Lung microvascular endothelial cell (primary cell): ENCODE results near the gene ELK3. TPM values are rescaled to one million over a fixed set of nuclear protein-coding genes. Genes with fewer than 3 reads are reported as not detected.

Experiments used
- DNase-seq, 2 donors: peaks; one replicate each; pipeline versions ENCODE4 v3.0.0 to v3.0.0-alpha.2; 2010; ENCODE audit warnings: low read depth in 2 of 2
- total RNA-seq: library from RNA; depleted of rRNA; stranded (reverse); fragments of >200 nt; gene quantifications from 2 replicates; pipeline ENCODE4 v1.2.1, GENCODE V29; 2014

Gene ELK3
- total RNA-seq, 1 donor from 2014 or later, result 47.2 TPM

- DNase-seq, result no peak
These were observed 40.7 kb downstream of the ELK3 start for GRCh38 chr12:96234591-96235483.

DNA sequence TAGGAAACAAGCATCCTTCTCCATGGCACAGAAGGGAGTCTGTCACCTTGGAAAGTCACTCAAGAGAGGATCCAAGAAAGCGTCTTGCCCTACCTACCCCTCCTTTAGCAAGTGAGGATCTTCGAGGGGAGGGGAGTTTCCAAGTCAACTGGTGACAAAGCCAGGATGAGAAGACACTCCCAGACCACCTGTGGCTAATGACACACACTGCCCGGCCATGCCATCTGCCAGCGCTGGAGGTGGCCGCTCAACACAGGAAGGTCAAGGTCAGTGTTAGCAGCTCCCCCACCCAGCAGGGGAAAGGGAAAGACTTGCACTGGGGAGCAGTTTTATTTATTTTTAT, 41.3 kb downstream of the ELK3 start:
- peak; percentile 53 to 61 for DNase-seq

DNA sequence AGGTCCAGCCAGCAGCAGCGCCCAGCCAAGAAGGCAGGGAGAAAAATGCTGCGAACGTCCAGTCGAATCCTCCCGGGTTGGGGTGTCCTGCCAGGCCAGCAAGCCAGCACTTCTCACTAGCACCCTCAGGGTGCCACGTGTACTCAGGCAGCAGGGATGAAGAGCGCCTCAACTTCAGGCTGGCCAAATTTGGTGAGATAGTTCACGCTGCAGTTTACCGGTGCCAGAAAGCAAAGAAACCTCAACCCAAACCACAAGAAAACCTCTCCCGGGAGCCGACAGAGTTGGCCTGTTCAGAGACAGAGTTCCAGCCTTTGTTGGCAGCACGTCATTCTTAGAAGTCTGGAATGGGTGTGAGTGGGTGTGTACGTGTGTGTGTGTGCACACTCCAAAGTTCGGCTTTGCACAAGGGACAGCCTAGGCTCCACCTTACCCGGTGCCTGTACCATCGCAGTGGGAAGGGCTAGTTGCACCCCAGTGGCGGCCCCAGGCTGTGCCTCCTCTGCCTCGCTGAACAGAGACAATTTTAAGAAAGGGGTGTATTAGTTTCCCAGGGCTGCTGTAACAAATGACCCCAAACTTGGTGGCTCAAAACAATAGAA, 42.1 kb downstream of the ELK3 start:
- DNase-seq, result no peak

DNA sequence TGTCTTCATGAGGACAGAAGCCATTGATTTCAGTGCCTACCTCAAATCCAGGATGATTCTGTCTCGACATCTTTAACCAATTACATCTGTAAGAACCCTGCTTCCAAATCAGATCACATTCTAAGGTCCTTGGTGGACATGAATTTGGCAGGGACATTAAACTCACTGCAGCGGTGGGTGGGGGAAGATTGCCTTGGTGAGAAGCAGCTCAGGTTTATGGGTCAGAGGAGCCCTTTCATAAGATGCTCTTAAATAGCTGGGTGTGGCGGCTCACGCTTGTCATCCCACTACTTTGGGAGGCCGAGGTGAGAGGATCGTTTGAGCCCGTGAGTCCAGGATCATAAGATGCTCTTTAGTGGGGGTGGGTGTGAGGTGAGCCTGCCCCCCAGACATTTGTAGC, 42.9 kb downstream of the ELK3 start:
- no peak for DNase-seq

- peak in 1 of 2 donors; percentile 99 for DNase-seq
These were observed 43.4 kb downstream of the ELK3 start for GRCh38 chr12:96237465-96238077.

GRCh38 chr12:96238336-96239047, 44.3 kb downstream of the ELK3 start:
- peak; percentile 61 to 63 for DNase-seq

- DNase-seq, result peak in 1 of 2 donors; percentile 16
These were observed 45.8 kb downstream of the ELK3 start for GRCh38 chr12:96239711-96240635.

DNA sequence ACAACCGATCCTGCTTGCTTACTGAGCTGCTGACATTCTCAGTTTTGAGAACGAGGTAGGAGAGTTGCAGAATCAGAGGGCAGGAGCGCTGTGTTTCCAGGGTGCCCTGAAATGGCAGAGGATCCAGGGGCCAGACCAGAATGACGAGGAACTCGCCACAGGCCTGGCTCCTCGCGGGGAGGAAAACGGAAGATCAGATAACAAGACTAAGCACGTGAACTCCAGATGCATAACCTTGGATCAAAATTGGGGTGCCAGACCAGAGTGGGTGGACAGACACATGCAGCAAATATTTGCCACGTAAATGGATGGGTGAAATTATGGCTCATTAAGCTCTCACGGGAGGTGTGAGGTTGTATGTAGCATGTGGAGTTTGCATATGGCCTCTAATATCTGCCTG, 46.5 kb downstream of the ELK3 start:
- DNase-seq, result no peak

DNA sequence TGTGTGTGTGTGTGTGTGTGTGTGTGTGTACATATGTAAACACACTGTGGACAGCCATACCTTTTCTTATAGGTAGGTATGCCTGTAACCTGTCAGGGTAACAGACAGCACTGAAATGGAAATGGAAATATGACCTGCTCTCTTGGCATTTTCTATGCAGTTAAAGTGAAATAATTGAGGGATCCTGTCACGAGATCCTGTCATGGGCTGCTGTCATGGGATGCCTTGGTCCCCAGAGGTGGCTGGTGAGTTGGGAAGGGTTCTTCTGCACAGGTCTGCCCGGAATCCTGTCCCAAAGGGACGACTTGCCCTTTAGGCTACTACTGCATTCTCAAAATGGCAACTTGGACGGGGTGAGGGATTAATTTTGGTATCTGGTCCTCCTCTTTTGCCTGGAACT, 47.3 kb downstream of the ELK3 start:
- no peak for DNase-seq

GRCh38 chr12:96241846-96242256, 47.7 kb downstream of the ELK3 start:
- DNase-seq, result peak; percentile 93 to 100

DNA sequence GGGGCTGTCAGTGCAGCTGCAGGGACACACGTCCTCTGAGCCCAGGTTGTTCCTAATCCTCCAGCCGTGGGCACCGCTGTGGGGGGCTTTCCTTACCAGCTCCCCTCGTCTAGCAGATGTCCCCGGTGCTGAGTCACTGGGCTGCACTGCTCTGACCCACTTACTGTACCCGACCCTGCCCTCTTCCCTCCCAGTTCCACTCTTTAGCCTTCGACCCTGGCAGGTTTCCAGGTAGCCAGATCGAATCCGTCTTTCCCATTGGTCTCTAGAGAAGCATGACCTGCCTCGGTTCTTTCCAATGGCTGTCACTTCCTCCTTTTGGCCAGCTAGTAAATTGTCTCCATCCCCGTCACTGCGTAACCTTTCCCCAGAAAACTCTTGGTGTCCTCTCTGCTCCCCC, 48.4 kb downstream of the ELK3 start:
- DNase-seq, result peak; percentile 66 to 80

- no peak for DNase-seq
These were observed 50.7 kb downstream of the ELK3 start for GRCh38 chr12:96244826-96245225.

DNA sequence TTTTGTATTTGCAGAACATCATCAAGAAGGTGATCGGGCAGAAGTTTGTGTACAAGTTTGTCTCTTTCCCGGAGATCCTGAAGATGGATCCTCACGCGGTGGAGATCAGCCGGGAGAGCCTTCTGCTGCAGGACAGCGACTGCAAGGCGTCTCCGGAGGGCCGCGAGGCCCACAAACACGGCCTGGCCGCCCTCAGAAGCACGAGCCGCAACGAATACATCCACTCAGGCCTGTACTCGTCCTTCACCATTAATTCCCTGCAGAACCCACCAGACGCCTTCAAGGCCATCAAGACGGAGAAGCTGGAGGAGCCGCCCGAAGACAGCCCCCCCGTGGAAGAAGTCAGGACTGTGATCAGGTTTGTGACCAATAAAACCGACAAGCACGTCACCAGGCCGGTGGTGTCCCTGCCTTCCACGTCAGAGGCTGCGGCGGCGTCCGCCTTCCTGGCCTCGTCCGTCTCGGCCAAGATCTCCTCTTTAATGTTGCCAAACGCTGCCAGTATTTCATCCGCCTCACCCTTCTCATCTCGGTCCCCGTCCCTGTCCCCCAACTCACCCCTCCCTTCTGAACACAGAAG, 52.8 kb downstream of the ELK3 start:
- DNase-seq, result no peak

- no peak for DNase-seq
These were observed 53.4 kb downstream of the ELK3 start for GRCh38 chr12:96247563-96247962.

DNA sequence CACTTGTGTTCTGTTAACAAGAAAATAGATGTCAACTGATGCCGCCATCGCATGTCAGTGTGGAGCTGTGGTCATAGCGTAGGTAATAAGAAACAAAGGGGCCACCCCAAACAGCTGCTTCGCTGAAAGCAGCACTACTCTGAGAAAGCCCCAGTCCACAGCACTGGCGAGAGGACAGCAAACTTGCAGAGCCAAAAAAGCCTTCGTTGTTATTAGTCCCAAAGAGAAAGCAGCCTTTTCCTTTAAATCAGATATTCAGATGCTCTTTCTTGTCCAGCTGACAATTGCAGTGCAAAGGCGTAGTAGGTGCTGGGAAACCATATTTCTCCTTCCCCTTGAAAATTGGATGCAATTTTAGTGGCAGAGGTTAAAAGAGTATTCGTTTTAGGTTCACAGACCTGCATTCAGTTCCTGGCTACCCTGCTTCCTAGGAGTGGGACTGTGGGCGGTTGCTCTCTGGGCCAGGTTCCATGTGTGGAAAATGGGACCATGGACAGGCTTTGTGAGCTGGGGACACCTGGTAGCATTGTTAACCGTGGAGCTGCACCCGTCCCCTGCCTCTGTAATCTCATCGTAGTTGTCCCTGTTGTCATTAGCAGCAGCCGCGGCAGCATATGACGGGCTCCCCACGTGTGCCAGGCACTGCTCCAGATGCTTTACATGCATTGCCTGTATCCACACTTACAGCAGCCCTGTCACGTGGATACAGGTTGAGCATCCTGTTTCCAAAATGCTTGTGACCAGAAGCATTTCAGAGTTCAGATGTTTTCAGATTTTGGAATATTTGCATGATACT, 54.2 kb downstream of the ELK3 start:
- peak in 1 of 2 donors; percentile 63 for DNase-seq

DNA sequence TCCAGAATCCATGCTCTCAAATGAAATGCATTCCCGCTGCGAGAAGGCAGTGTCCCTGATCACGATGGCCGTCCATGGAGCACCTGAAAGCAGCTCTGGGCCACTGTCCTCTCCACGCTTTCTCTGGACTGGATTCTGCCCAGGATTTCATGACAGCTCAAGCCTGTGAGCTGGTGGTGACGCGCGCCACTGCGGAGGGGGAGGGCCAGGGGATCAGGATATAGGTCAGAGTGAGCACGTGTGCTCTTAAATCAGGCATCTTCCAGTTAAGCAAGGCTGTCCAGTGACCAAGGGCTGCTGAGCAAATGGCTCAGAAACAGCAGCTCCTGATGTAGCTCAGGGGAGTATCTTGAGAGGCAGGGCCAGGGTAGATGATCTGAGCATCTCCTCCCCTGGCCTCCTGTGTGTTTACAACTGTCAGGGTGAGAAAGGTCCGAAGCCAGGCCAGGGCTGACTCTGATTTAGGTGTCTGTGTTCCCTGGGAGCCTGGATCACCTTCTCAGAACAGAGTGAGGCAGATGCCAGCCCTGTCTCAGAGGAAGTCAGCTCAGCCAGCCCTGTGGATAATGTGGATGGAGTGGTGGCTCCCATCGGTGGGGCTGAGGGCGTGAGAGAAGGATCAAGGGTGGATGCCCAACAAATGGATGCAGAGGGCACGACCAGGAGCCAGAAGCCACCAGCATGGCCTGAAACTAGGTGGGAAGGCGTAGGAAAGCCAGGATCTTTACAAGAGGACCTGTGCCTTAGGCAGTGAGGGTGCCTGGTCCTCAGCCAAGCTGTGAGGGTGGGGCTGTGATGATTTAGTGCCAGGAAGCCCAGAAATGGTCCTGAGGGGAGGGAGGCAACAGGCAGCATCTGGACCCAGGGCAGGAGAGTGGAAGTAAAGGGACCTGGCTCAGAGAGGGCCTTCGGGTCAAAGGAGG, 55.3 kb downstream of the ELK3 start:
- DNase-seq, result peak; percentile 77 to 90

GRCh38 chr12:96250119-96250685, 56.0 kb downstream of the ELK3 start:
- DNase-seq, result no peak

GRCh38 chr12:96255077-96255476, 60.9 kb downstream of the ELK3 start:
- DNase-seq, result peak; percentile 100
